Pancreas (tissue), 10 donors: Measurements from ENCODE around the gene ADAMTS14. TPM values are rescaled to one million over a fixed set of nuclear protein-coding genes. Genes with fewer than 3 reads are reported as not detected.

Source experiments
- ATAC-seq, 4 donors: fragments of 200-7000 bp; cut with Tn5 transposase; one replicate each; pipeline versions ENCODE4 v1.8.0 to v1.9.1; 2020; ENCODE audit warnings: mild to moderate bottlenecking in 4 of 4, moderate library complexity in 4 of 4
- DNase-seq, 6 donors: peaks; one replicate each; pipeline ENCODE4 v3.0.0-alpha.2; 2020
- FAIRE-seq: peaks from 2 replicates; lab custom pipeline; 2012; peaks lifted over from hg19 to GRCh38; lab: Jason Lieb, UNC
- H3K27ac ChIP-seq, 4 donors: fragments of 200-600 bp; sonication (generic); 1 replicate in 3 of 4; 2 replicates in 1 of 4; pipeline versions ENCODE4 v1.5.0 to v1.8.0; 2020
- H3K27me3 ChIP-seq, 4 donors: fragments of 200-600 bp; one replicate each; pipeline ENCODE4 v1.8.0; 2021
- H3K36me3 ChIP-seq, 3 donors: fragments of 200-600 bp; sonication (generic) in 1 of 3; one replicate each; pipeline versions ENCODE4 v1.5.0 to v1.8.0; 2020 to 2021
- H3K4me1 ChIP-seq, 3 donors: fragments of 200-600 bp; one replicate each; pipeline ENCODE4 v1.8.0; 2021
- H3K4me3 ChIP-seq, 4 donors: fragments of 200-600 bp; sonication (generic) in 2 of 4; one replicate each; pipeline versions ENCODE4 v1.5.0 to v1.8.0; 2020 to 2021
- H3K9me3 ChIP-seq, 4 donors: fragments of 200-600 bp; one replicate each; pipeline ENCODE4 v1.8.0; 2021
- CTCF ChIP-seq, 4 donors: fragments of 200-600 bp; sonication (generic) in 3 of 4; IDR thresholded peaks; one replicate each; pipeline versions ENCODE4 v1.5.0 to v1.8.0; 2021; ENCODE audit warnings: antibody characterized with exemption in 4 of 4
- WGBS, 2 donors: extraction: QIAGEN DNeasy Blood & Tissue Kit; methylation state at CpG; one replicate each; pipeline ENCODE4 v1.1.7; 2013; 5-methylcytosine and 5-hydroxymethylcytosine counted together
- intact Hi-C, 3 donors: fragments of 100-400 bp; cut with DNase I; formaldehyde crosslinking; loops; one replicate each; pipeline versions ENCODE4 v1.11.1 to v1.14.2; 2022
- polyA plus RNA-seq, 2 donors: library from polyadenylated mRNA; stranded (reverse); fragments of 200-250 nt; gene quantifications; one replicate each; pipeline ENCODE4 v1.2.3, GENCODE V29; 2013
- total RNA-seq, 6 donors: library from RNA; stranded (reverse); fragmentation: NEBNext Ultra II Directional in 4 of 6; extraction: Animal tissue kit (Norgen Biotek cat#: 25700) in 4 of 6; gene quantifications; one replicate each; pipeline versions ENCODE4 v1.2.1 to v1.2.4, GENCODE V29; 2021 to 2023
- donor health status: healthy with polysubstance abuse.
- donor health status: DM: no; HTN: no; CAD: no; lungs with moderate emphysema.
- donor health status: DM: no; HTN: no; CAD: no.
- donor health status: control.
- donor health status: control.
- donor health status: Bipolar disorder and iron deficiency.
- donor health status: DM: yes; HTN: yes; CAD: no.
- donor health status: DM: no; HTN: no; CAD: no.
- donor health status: DM: no; HTN: no; CAD: no.
- donor health status: DM: yes; HTN: yes; CAD: no.

Gene ADAMTS14
- total and polyA plus RNA-seq, 8 donors = 0.06 to 2.2 (median 0.23) TPM; not detected in 2

- Histone ChIP-seq H3K36me3 (no peaks in the 10 kb centered on the region), H3K4me3 (no peak overlapping the region), H3K4me1 (no peaks in the 10 kb centered on the region), H3K27ac (no peak overlapping the region), H3K27me3 (no peaks in the 10 kb centered on the region), H3K9me3 (no peaks in the 10 kb centered on the region)
- WGBS, 2 donors = 58 to 62% methylated on average over 3 of the region's 3 CpGs
- no peak for ATAC-seq
- intact Hi-C loops = no loop called here
- no peak for TF ChIP-seq CTCF (IDR thresholded peaks at IDR 0.05)
- DNase-seq = no peak
- no peak for FAIRE-seq
These were observed 25.2 kb upstream of the ADAMTS14 start for GRCh38 chr10:70647086-70647485.

- H3K9me3 ChIP-seq = no peaks in the 10 kb centered on the region
- FAIRE-seq (no peak), ATAC-seq (no peak), DNase-seq (no peak)
- H3K4me1 ChIP-seq = no peaks in the 10 kb centered on the region
- no peaks in the 10 kb centered on the region for H3K36me3 ChIP-seq
- 83 to 97% methylated on average over 3 of the region's 3 CpGs for WGBS, 2 donors
- H3K27ac ChIP-seq = no peak overlapping the region
- H3K27me3 ChIP-seq = no peaks in the 10 kb centered on the region
- no peak overlapping the region for H3K4me3 ChIP-seq
- intact Hi-C loops = no loop called here
- TF ChIP-seq CTCF (IDR thresholded peaks at IDR 0.05) = no peak
These were observed 23.9 kb upstream of the ADAMTS14 start for GRCh38 chr10:70648427-70648826.

- no peak overlapping the region for H3K27ac ChIP-seq
- 59 to 64% methylated on average over 4 of the region's 4 CpGs for WGBS, 2 donors
- intact Hi-C loops = no loop called here
- FAIRE-seq (no peak), ATAC-seq (no peak), DNase-seq (no peak)
- no peaks in the 10 kb centered on the region for H3K27me3 ChIP-seq
- TF ChIP-seq CTCF (IDR thresholded peaks at IDR 0.05) = no peak
- no peaks in the 10 kb centered on the region for H3K4me1 ChIP-seq
- H3K36me3 ChIP-seq = no peaks in the 10 kb centered on the region
- no peak overlapping the region for H3K4me3 ChIP-seq
- H3K9me3 ChIP-seq = no peaks in the 10 kb centered on the region
These were observed 22.8 kb upstream of the ADAMTS14 start for GRCh38 chr10:70649526-70649925.

- no peak for FAIRE-seq
- no peak for ATAC-seq
- intact Hi-C loops = no loop called here
- Histone ChIP-seq H3K27ac (no peak overlapping the region), H3K4me3 (no peak overlapping the region), H3K9me3 (no peaks in the 10 kb centered on the region), H3K4me1 (no peaks in the 10 kb centered on the region), H3K27me3 (no peaks in the 10 kb centered on the region), H3K36me3 (no peaks in the 10 kb centered on the region)
- no peak for TF ChIP-seq CTCF (IDR thresholded peaks at IDR 0.05)
- WGBS, 2 donors = 64 to 75% methylated on average over 3 of the region's 3 CpGs
- no peak for DNase-seq
These were observed 22.2 kb upstream of the ADAMTS14 start for GRCh38 chr10:70650104-70650503.

GRCh38 chr10:70650718-70651117, 21.6 kb upstream of the ADAMTS14 start:
- Histone ChIP-seq H3K27me3 (no peaks in the 10 kb centered on the region), H3K36me3 (no peaks in the 10 kb centered on the region), H3K9me3 (no peaks in the 10 kb centered on the region), H3K4me1 (no peaks in the 10 kb centered on the region), H3K4me3 (no peak overlapping the region), H3K27ac (no peak overlapping the region)
- no peak for DNase-seq
- intact Hi-C loops = no loop called here
- TF ChIP-seq CTCF (IDR thresholded peaks at IDR 0.05) = no peak
- FAIRE-seq = no peak
- WGBS, 2 donors = 86 to 89% methylated on average over 3 of the region's 3 CpGs
- ATAC-seq = no peak
